OCI-M2 (cell line): ENCODE measurements around the gene PNPLA5.
"Not testable (repeated sequence)": the region's sequence is repeated elsewhere in the genome, so short reads cannot be mapped to it uniquely, and the experiment has no call there.

Experiments
- DNase-seq: peaks from one replicate; lab custom pipeline; 2025; ENCODE audit not compliant: unreplicated experiment; lab: John Stamatoyannopoulos, UW

PNPLA5 gene, protein sequence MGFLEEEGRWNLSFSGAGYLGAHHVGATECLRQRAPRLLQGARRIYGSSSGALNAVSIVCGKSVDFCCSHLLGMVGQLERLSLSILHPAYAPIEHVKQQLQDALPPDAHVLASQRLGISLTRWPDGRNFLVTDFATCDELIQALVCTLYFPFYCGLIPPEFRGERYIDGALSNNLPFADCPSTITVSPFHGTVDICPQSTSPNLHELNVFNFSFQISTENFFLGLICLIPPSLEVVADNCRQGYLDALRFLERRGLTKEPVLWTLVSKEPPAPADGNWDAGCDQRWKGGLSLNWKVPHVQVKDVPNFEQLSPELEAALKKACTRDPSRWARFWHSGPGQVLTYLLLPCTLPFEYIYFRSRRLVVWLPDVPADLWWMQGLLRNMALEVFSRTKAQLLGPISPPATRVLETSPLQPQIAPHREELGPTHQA

DNA sequence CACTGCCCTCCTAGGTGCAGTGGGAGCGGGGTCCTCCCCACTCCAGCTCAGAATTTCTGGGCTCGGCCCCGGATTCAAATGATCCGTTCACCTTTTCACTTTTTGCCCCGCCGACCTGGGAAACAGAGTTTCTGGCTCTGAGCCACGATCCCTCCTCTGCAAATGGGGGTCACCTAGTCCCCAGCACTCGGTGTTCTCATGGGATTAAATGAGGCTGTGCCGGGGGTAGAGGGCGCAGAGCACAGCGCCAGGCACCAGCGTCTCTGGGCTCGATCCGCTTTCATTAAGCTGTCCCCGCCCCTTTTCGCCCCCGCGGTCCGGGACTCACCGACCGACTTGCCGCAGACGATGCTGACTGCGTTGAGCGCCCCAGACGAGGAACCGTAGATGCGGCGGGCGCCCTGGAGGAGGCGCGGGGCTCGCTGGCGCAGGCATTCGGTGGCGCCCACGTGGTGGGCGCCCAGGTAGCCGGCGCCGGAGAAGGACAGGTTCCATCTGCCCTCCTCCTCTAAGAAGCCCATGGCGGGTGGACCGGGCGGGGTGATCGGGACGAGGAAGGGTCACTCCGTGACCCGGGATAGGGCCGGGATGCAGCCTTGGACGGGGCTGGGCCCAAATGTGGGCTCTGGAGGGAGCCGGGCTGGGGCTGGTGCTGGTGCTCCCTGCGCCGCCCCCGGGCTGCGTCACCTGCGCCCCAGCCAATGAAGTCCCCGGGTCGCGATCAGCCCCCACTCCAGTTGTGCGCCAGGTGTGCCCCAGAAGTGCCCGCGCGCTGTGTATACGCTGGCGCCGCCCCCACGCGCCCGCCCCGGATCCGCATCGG lies at the start of gene PNPLA5:
TSS of gene PNPLA5 (minus strand) at position 654 of the 823 bp plus-strand sequence. CDS start at position 521, 133 bp downstream.
- DNase-seq: no peak

DNA sequence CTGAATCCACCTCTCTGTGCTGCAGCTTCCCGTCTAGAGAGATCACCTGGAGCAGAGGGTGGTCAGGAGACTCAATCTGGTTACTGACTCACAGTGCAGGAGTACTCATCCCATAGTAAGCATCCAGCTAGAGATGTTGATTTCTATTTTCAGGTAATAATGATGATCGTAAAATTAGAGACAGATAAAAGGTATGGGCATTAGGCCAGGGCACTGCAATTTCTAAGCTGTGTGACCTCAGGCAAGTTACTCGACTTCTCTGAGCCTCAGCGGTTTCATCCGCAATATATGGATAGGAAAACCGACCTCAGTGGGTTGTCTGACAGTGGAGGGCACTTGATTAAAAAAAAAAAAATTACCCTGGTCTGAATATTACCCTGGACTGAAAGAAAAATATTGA lies 49.6 kb upstream of the PNPLA5 start:
- no peak for DNase-seq

DNA sequence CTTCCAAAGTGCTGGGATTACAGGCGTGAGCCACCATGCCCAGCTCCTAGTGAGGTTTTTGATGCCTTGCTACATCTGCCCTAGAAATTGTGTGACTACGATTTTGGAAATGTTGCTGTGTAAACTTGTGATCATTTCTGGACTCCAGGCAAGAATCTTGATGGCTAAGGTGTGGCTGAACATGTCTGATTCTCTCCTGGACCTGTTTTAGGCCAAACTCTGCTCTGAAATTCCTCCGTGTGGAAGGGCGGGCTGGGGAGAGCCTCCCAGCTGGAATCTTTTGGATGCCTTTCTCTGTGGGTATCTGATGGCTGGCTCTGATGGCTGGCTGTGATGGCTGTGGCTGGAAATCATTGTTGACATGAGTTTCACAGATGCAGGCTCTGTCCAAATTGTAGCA lies 40.0 kb upstream of the PNPLA5 start:
- no peak for DNase-seq

DNA sequence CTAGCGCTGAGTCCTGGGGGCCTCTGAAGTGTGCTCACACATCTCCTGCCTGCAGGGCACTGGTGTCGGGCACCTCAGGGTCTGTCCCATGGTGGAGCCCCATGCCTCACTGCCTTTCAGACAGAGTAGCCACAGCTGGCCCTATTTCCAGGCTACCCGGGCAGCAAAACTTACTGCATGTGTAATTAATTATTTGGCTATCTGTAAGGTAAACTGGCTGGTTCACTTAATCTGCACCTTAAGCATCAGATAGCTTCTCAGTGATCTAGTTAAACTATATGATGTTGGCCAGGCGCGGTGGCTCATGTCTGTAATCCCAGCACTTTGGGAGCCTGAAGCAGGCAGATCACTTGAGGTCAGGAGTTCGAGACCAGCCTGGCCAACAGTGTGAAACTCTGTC lies 37.1 kb upstream of the PNPLA5 start:
- DNase-seq: no peak

DNA sequence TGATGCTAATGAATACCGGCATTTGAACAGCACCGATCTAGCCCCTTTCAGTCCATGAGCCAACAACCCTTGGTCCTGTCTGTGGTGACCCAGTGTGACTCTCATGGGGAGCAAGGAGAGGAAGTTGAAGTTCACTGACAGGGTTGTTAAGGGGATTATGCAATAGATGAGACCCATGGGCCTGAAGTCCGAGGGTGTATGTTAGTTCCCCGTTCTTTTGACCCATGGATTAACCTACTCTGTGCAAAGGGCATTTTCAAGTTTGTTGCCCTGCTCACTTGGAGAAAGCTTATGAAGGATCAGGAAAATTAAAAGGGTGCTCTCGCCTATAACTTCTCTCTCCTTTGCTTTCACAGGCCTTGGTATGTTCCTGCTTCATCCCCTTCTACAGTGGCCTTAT lies 36.7 kb upstream of the PNPLA5 start:
- DNase-seq: no peak

DNA sequence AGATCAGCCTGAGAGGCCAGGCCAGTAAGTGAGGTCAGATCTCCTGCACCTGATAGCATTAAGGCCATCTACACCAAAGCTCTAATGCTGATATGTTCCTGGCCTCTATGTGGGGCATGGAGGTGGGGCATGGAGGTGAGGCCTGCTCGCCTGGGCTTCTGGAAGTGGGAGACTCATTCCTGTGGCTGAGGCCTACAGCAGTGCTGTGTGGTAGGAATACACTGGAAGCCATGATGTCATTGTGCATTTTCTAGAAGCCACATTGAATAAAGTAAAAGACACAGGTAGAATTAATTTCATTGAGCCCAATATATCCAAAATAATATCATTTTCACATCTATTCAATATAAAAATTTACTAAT lies 34.5 kb upstream of the PNPLA5 start:
- DNase-seq: no peak

DNA sequence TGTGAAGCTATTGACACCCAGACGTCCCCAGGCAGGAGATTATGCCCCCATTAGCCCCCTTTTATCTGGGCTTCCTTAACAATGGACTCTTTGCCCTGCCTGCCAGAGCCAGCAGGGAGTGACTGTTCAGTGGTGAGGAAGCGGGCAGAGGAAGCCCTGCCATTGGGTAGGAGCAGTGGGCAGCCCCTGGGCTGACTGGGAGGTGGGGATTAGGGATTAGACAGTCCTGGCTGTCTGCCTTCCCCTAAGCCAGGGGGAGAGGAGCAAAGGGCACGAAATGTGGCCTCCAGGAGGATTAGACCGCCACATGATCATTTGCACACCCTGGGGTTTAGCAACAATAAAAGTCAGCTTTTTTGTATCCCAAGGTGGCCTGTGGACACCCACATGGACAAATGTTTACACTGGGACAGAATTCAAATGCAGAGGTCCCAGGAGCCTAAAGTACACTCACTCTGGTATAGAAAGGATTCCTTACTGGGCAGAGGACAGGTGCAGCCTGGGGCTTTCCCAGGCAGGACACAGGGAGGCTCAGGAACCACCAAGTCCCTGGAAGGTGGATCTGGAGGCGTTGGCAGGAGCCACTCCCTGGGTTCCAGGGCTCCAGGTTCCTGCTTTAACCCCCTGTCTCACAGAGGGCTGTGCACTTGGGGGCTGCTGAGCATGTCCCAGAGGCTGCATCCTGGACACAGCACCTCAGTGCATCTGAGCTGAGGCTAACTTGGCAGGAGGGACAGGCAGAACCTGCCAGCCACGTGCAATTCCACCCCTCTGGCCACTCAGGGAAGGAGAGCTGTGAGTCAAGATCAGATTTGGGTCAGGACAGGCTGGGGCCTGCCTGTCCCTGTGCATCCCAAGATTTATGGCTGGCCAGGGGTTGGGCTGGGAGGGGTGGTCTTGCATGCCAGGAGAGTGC lies 33.9 kb upstream of the PNPLA5 start:
- DNase-seq: no peak

DNA sequence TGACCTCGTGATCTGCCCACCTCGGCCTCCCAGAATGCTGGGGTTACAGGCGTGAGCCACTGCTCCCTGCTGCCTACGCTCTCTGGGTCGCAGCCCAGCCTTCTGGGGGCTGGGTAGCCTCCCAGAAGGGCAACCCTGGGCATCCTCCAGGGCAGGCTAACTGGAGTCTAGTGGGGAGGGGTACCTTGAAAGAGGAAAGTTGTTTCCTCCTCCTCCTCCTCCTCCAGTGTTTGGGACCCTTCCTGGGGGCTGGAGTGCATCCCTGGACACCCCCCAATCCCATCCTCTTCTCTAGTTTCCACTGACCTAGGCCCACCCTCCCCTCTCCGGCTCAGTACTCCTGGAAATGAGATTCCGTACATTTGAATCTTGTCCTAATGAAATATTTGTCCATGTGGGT lies 33.1 kb upstream of the PNPLA5 start:
- DNase-seq: no peak

DNA sequence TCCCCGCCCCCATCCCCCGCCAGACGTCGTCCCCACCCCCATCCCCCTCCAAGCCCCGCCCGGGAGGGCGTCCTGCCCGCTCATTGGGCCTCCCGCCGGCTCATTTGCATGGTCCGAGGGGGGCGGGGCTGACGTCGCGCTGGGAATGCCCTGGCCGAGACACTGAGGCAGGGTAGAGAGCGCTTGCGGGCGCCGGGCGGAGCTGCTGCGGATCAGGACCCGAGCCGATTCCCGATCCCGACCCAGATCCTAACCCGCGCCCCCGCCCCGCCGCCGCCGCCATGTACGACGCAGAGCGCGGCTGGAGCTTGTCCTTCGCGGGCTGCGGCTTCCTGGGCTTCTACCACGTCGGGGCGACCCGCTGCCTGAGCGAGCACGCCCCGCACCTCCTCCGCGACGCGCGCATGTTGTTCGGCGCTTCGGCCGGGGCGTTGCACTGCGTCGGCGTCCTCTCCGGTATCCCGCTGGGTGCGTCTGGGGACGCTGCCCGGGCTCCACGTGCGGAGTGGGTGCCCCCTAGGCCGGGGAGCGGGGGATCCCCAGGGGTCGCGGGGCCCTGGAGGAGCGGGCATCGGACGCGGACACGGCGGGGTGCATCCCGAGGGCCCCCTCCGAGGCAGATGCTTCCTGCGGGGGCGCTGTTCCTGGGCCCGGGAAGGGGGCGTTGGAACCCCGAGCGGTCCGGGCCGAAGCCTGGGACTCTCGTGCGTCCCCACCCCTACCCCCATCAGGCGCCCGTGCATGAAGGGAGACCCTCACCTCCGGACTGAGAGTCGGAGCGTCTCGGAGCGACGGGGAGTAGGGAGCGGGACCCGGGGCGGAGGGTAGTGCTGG lies 32.0 kb upstream of the PNPLA5 start, which contains the start of gene PNPLA3:
TSS of gene PNPLA3 (plus strand) at position 175 of the 834 bp plus-strand sequence. CDS start at position 282, 107 bp downstream.
- DNase-seq: no peak

DNA sequence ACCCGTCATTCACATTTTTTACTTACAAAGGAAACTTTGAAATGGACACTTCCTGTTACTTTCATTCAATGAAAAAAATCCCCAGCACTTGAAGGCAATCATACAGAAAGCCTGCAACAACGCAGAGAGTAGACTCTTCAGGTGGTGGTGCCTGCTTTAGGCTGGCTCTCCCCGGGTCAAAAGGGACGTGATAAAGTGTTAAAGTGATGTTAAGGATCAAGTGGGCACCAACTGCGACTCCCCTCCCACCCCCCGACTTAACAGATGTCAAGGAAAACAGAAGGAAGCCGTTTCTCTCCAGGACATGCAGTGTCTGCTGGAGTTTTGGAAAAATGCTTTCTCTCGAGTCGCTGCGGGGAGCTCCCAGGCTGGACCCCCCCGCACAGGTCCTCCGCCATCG lies 31.4 kb upstream of the PNPLA5 start:
- DNase-seq: no peak

DNA sequence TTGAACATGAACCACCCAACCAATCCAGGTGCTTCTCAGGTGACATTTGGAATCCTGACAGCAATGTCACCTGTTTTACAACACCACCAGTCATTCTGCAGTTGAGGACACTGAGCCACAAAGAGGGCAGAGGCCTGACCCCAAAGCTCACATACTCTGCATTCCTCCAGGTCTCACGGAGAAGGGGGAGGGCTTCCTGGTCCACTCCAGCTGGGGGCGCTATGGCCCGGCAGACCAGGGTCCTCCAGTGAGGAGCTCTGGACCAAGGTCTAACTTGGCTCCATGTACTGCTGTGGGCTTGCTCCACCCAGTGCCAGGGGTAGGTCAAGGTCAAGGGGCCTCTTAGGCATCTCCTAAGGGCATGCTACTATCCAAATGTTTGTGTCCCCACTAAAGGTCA lies 30.3 kb upstream of the PNPLA5 start:
- DNase-seq: no peak

DNA sequence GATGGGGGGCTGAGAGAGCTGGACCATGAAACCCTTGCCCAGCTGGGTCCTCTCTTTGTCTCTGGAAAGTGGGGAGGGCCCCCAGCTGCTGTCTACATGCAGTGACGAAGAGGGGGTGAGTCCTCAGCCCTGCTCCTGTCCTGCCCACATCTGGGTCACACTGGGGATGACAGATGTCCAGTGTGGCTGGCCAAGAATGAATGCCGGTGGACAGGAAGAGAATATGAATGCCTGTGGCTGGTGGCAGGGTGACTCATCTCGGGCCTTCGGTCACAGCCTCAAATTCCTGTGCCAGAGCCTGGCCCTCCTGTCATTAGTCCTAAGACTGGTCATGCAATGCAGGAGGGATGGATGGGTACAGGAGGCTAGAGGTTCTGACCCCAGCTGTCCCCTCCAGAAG lies 29.6 kb upstream of the PNPLA5 start:
- DNase-seq: no peak

DNA sequence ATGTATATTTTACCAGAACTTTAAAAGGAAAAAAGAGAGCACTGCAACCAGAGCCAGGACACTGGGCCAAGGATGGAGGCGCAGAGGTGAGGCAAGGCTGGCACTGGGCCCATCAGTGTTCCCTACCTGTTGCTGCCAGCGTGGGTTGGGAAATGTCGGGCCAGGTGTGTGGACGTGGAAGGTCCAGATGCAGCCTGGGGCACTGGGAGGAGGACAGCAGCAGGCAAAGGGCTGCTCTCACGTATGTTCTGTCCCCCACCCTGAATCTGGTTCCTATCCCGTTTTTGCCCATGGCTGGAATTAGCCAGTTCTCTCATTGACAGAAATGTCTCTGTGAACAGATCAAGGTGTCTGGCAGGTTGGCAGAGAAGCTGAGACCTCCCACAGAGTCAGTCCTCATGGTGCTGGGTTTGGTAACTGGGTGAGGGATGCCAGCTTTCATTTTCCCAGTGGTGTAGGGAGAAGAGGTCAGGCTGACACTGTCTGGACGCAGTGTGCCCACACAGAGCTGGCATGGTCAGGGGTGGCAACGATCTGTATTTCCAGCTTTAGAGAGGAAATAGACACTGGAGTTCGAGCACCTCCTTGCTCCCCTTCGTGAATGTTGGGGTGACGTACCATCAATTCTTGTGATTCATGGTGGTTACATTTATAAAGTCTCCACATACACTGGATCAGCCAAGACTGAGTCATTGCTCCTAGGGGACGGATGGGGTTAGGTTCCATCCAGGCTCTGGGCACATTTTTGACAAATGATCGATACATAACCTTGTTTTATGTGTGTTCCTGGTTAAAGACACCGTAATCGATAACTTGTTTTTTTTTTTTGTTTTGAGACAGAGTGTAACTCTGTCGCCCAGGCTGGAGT lies 27.5 kb upstream of the PNPLA5 start:
- DNase-seq: no peak

DNA sequence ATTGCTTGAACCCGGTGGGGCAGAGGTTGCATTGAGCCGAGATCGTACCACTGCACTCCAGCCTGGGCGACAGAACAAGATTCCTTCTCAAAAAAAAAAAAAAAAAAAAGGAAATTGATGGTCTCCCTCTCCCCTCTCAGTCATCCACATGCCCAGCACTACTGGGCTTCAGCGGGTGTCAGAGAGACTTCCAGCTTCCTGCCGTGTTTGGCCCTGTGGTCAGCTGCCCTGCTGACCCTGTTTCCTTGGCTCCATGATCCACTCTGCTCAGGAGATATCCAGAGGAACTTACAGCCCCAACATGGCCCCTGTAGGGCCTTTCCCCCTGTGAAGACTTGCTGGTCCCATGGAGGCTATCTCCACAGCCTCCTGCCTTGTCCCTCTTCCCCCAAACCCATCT lies 25.7 kb upstream of the PNPLA5 start:
- no peak for DNase-seq

DNA sequence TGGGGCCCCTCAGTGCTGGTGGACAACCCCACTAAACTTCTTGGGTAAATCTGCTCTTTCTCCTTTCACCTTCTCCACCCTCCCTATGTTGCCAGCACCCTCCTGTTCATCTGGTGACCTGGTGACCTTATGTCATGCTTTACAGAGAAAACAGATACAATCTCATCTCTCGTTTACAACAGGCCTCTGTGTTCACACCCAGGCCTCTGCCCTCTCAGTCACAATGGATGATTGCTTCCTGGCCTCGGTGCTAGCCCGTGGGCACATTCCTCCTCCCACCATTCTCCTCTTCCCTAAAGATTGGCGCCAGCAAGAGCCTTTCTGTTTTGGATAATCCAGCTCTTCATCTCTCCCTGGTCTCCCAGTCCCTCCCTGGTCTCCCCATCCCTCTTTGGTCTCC lies 19.5 kb upstream of the PNPLA5 start:
- no peak for DNase-seq

DNA sequence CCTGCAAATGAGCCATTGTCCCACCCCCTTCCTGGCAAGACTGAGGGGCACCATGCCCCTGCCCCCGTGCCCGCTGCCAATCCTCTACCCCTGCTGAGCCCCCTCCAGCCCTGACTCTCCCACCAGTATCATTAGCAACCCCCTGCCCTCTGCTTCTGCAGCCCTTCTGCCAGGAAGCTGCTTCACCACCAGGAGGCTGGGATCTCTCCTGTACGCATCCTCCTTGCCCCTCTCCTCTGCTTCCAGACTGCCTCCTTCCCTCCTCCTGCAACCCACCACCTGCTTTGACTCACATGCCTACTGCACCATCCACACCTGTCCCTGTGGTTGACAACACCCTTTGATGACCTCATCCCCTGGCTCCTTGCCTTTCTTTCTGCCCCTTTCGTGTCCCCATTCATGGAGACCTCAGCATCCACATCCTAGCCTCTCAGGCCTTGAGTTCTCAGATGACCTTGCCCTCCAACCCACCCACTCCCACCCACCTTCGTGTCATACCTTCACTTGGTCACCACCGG lies 18.4 kb upstream of the PNPLA5 start:
- no peak for DNase-seq

DNA sequence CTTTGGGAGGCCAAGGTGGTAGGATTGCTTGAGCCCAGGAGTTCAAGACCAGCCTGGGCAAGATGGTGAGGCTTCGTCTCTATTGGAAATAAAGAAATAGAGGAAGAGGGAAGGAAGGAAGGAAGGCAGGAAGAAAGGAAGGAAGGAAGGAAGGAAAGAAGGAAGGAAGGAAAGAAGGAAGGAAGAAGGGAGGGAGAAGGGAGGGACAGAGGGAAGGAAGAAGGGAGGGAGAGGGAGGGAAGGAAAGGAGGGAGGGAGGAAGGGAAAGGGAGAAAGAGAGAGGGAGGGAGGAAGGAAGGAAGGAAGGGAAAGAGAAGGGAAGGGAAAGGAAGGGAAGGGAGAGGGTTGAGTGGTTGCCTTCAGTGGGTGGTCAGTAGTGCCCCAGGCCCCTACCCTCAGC lies 17.9 kb upstream of the PNPLA5 start:
- DNase-seq: no peak

DNA sequence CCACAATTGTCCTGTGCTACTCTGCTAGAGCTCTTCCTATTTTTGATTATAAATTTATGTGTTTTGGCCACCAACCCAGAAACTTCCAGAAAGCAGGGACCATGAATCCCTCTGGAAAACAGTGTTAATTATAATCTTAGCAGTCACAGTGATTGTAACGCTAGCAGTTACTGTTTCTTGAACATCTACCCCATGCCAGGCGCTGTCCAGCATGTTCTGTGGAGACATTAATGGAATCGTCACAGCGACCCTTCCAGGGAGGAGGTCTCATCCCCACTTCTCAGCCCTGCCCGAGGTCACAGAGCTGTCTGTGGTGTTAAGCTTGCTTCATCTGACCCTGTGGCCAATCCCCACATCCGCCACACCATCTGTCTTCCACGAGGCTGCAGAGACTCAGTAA lies 13.9 kb upstream of the PNPLA5 start:
- DNase-seq: no peak

DNA sequence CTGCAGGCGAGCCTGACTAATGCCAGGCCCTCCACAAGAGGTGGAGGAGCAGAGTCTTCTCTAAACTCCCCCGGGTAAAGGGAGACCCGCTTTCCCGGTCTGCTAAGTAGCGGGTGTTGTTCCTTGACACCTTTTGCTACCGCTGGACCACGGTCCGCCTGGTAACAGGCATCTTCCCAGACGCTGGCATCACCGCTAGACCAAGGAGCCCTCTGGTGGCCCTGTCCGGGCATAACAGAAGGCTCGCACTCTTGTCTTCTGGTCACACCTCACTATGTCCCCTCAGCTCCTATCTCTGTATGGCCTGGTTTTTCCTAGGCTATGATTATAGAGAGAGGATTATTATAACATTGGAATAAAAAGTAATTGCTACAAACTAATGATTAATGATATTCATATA lies 12.6 kb upstream of the PNPLA5 start:
- DNase-seq: not testable (repeated sequence)
